A549 (cell line): Measurements from ENCODE around the gene MACF1.

Experiments
- CEBPB ChIP-seq, 2 experiments: fragments of >200 bp in 1 of 2; sonication (Bioruptor Twin) in 1 of 2; formaldehyde crosslinking in 1 of 2; IDR thresholded peaks; 2 replicates each; pipeline ENCODE4 v1.6.1; 2012 to 2016
- EP300 ChIP-seq, 2 experiments: fragments of >200 bp; sonication (Bioruptor Twin); formaldehyde crosslinking; IDR thresholded peaks; 2 replicates in 1 of 2; 3 replicates in 1 of 2; pipeline ENCODE4 v1.6.1; 2016 to 2017
- HDAC2 ChIP-seq: fragments of 200-600 bp; sonication (generic); IDR thresholded peaks from 2 replicates; pipeline ENCODE4 v1.6.1; 2016
- KDM5A ChIP-seq: fragments of 200-600 bp; sonication (generic); IDR thresholded peaks from 2 replicates; pipeline ENCODE4 v1.6.1; 2016; ENCODE audit warnings: antibody characterized with exemption, mild to moderate bottlenecking
- POLR2A ChIP-seq: IDR thresholded peaks from 2 replicates; pipeline ENCODE4 v1.6.1; 2012; ENCODE audit warnings: mild to moderate bottlenecking, low read length
- RAD21 ChIP-seq, 2 experiments: fragments of >200 bp in 1 of 2; sonication (Bioruptor Twin) in 1 of 2; formaldehyde crosslinking in 1 of 2; IDR thresholded peaks in 1 of 2; conservative IDR thresholded peaks in 1 of 2; 2 replicates in 1 of 2; 3 replicates in 1 of 2; pipeline ENCODE4 v1.6.1; 2012 to 2018; ENCODE audit warnings: inconsistent platforms in 1 of 2
- RCOR1 ChIP-seq: fragments of 150-350 bp; IDR thresholded peaks from 2 replicates; pipeline ENCODE4 v1.6.1; 2014; ENCODE audit warnings: antibody characterized with exemption, low read length, low read depth
- RNF2 ChIP-seq: fragments of 200-600 bp; sonication (generic); IDR thresholded peaks from 2 replicates; pipeline ENCODE4 v1.6.1; 2016; ENCODE audit warnings: low read depth, mild to moderate bottlenecking, antibody characterized with exemption, moderate library complexity, borderline replicate concordance
- TF ChIP-seq, protein P1 (sequence below): IDR thresholded peaks from 2 replicates; pipeline ENCODE4 v1.6.1; 2012
- TF ChIP-seq, protein P2 (sequence below): fragments of 200-600 bp; sonication (generic); IDR thresholded peaks from 2 replicates; pipeline ENCODE4 v1.6.1; 2016; ENCODE audit warnings: antibody characterized with exemption, mild to moderate bottlenecking, moderate library complexity
- TF ChIP-seq, protein P3 (sequence below): fragments of >200 bp; sonication (Bioruptor Twin); formaldehyde crosslinking; IDR thresholded peaks from 3 replicates; pipeline ENCODE4 v1.5.1; 2016
- TF ChIP-seq, protein P4 (sequence below): fragments of >200 bp; sonication (Bioruptor Twin); formaldehyde crosslinking; IDR thresholded peaks from 3 replicates; pipeline ENCODE4 v1.6.1; 2016
- TF ChIP-seq, protein P5 (sequence below): IDR thresholded peaks from 2 replicates; pipeline ENCODE4 v1.6.1; 2012

DNA sequence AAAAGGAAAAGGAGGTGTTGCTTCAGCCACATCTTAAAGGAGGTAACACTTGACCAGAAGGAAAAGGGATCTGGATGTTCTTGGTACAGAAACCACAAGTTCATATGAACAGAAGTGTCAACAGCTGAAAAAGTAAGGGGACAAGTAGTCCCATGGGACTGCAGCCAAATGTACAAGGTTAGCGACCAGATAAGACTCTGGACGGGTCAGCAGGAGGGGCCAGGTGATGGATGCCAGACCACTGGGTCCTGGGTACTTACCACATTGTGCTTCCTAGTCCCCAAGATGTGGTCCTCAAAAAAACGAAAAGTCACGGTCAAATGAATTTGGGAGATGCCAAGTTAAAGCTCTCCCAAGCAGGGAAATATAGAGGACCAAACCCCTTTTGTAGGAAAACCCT, 270.3 kb downstream of the MACF1 start:
- TF ChIP-seq POLR2A (no peak), EP300 (IDR thresholded peaks at IDR 0.05) (no peak), KDM5A (no peak), HDAC2 (no peak), CEBPB (IDR thresholded peaks at IDR 0.05) (no peak), RNF2 (no peak), RCOR1 (no peak), RAD21 (conservative IDR thresholded peaks at IDR 0.05 in 1 of 2, IDR thresholded peaks at IDR 0.05 in 1 of 2) (no peak)
- TF ChIP-seq, protein P1, sequence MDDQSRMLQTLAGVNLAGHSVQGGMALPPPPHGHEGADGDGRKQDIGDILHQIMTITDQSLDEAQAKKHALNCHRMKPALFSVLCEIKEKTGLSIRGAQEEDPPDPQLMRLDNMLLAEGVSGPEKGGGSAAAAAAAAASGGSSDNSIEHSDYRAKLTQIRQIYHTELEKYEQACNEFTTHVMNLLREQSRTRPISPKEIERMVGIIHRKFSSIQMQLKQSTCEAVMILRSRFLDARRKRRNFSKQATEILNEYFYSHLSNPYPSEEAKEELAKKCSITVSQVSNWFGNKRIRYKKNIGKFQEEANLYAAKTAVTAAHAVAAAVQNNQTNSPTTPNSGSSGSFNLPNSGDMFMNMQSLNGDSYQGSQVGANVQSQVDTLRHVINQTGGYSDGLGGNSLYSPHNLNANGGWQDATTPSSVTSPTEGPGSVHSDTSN, result no peak
- TF ChIP-seq, protein P2, sequence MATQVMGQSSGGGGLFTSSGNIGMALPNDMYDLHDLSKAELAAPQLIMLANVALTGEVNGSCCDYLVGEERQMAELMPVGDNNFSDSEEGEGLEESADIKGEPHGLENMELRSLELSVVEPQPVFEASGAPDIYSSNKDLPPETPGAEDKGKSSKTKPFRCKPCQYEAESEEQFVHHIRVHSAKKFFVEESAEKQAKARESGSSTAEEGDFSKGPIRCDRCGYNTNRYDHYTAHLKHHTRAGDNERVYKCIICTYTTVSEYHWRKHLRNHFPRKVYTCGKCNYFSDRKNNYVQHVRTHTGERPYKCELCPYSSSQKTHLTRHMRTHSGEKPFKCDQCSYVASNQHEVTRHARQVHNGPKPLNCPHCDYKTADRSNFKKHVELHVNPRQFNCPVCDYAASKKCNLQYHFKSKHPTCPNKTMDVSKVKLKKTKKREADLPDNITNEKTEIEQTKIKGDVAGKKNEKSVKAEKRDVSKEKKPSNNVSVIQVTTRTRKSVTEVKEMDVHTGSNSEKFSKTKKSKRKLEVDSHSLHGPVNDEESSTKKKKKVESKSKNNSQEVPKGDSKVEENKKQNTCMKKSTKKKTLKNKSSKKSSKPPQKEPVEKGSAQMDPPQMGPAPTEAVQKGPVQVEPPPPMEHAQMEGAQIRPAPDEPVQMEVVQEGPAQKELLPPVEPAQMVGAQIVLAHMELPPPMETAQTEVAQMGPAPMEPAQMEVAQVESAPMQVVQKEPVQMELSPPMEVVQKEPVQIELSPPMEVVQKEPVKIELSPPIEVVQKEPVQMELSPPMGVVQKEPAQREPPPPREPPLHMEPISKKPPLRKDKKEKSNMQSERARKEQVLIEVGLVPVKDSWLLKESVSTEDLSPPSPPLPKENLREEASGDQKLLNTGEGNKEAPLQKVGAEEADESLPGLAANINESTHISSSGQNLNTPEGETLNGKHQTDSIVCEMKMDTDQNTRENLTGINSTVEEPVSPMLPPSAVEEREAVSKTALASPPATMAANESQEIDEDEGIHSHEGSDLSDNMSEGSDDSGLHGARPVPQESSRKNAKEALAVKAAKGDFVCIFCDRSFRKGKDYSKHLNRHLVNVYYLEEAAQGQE, result no peak
- TF ChIP-seq, protein P3, sequence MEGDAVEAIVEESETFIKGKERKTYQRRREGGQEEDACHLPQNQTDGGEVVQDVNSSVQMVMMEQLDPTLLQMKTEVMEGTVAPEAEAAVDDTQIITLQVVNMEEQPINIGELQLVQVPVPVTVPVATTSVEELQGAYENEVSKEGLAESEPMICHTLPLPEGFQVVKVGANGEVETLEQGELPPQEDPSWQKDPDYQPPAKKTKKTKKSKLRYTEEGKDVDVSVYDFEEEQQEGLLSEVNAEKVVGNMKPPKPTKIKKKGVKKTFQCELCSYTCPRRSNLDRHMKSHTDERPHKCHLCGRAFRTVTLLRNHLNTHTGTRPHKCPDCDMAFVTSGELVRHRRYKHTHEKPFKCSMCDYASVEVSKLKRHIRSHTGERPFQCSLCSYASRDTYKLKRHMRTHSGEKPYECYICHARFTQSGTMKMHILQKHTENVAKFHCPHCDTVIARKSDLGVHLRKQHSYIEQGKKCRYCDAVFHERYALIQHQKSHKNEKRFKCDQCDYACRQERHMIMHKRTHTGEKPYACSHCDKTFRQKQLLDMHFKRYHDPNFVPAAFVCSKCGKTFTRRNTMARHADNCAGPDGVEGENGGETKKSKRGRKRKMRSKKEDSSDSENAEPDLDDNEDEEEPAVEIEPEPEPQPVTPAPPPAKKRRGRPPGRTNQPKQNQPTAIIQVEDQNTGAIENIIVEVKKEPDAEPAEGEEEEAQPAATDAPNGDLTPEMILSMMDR, result no peak
- TF ChIP-seq, protein P4, sequence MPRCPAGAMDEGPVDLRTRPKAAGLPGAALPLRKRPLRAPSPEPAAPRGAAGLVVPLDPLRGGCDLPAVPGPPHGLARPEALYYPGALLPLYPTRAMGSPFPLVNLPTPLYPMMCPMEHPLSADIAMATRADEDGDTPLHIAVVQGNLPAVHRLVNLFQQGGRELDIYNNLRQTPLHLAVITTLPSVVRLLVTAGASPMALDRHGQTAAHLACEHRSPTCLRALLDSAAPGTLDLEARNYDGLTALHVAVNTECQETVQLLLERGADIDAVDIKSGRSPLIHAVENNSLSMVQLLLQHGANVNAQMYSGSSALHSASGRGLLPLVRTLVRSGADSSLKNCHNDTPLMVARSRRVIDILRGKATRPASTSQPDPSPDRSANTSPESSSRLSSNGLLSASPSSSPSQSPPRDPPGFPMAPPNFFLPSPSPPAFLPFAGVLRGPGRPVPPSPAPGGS, result no peak
- TF ChIP-seq, protein P5, sequence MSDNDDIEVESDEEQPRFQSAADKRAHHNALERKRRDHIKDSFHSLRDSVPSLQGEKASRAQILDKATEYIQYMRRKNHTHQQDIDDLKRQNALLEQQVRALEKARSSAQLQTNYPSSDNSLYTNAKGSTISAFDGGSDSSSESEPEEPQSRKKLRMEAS, result no peak
